GM12878 (cell line): Measurements from ENCODE around the gene CELF6. TPM values are rescaled to one million over a fixed set of nuclear protein-coding genes. Genes with fewer than 3 reads are reported as not detected.

Experiments used
- ATAC-seq: fragments of 200-7000 bp; cut with Tn5 transposase; 3 replicates; pipeline ENCODE4 v1.9.1; 2020; ENCODE audit warnings: mild to moderate bottlenecking, moderate library complexity
- BruUV-seq: library from RNA; stranded (reverse); fragments of 400-500 nt; replicated peaks from 2 replicates; lab custom pipeline; 2021; lab: Mats Ljungman, UMichigan
- CTCF ChIA-PET: fragments of 300-600 bp; sonication (Branson Sonifier 250); formaldehyde crosslinking; extraction: SDS; loops from one replicate; lab custom pipeline; 2021; ENCODE audit warnings: inconsistent platforms; lab: Yijun Ruan, JAX
- POLR2A ChIA-PET: fragments of 350-600 bp; formaldehyde crosslinking; extraction: SDS; loops from one replicate; lab custom pipeline; 2021; ENCODE audit warnings: inconsistent platforms; lab: Charles Lee
- RAD21 ChIA-PET: fragments of 300-600 bp; sonication (Branson Sonifier 250); formaldehyde crosslinking; loops from one replicate; lab custom pipeline; 2023; ENCODE audit warnings: antibody characterized with exemption; ENCODE audit not compliant: unreplicated experiment; lab: Charles Lee
- SMC1A ChIA-PET: fragments of 300-600 bp; sonication (Branson Sonifier 250); formaldehyde crosslinking; loops from one replicate; lab custom pipeline; 2023; ENCODE audit not compliant: unreplicated experiment, uncharacterized antibody; lab: Charles Lee
- DNase-seq: peaks from one replicate; pipeline ENCODE4 v3.0.0-alpha.2; 2011; ENCODE audit warnings: low read depth, low spot score
- FAIRE-seq: peaks from 3 replicates; lab custom pipeline; 2011; peaks lifted over from hg19 to GRCh38; lab: Jason Lieb, UNC
- H2AFZ ChIP-seq: 2 replicates; pipeline ENCODE4 v1.6.0; 2011; ENCODE audit warnings: low read depth, low read length, control low read depth; ENCODE audit not compliant: control insufficient read depth
- H3K27ac ChIP-seq: 2 replicates; pipeline ENCODE4 v1.5.1; 2011; ENCODE audit warnings: control low read depth; ENCODE audit not compliant: control insufficient read depth, insufficient read depth
- H3K27me3 ChIP-seq, 2 experiments: replicated peaks in 1 of 2; 2 replicates each; pipeline versions ENCODE4 v1.6.0 to v1.6.1; 2011; ENCODE audit warnings: low read length in 1 of 2; ENCODE audit not compliant: control insufficient read depth in 2 of 2, insufficient read depth in 2 of 2
- H3K36me3 ChIP-seq, 2 experiments: 2 replicates each; pipeline ENCODE4 v1.5.1; 2011; ENCODE audit warnings: low read length in 1 of 2; ENCODE audit not compliant: control insufficient read depth in 2 of 2, insufficient read depth in 2 of 2
- H3K4me1 ChIP-seq: 2 replicates; pipeline ENCODE4 v1.6.1; 2011; ENCODE audit warnings: mild to moderate bottlenecking, low read length, moderate library complexity, mixed read lengths; ENCODE audit not compliant: control insufficient read depth, insufficient read depth
- H3K4me2 ChIP-seq: 2 replicates; pipeline ENCODE4 v1.6.0; 2011; ENCODE audit warnings: control low read depth; ENCODE audit not compliant: control insufficient read depth, insufficient read depth
- H3K4me3 ChIP-seq: fragments of 200-600 bp; sonication (generic); 2 replicates; pipeline ENCODE4 v1.5.1; 2016
- H3K79me2 ChIP-seq: 2 replicates; pipeline ENCODE4 v1.6.0; 2011; ENCODE audit warnings: low read length; ENCODE audit not compliant: control insufficient read depth, insufficient read depth
- H3K9ac ChIP-seq: 2 replicates; pipeline ENCODE4 v1.8.0; 2011; ENCODE audit warnings: low read length, control low read depth, mixed read lengths; ENCODE audit not compliant: control insufficient read depth, insufficient read depth
- H3K9me3 ChIP-seq: replicated peaks from 3 replicates; pipeline ENCODE4 v1.5.1; 2011; ENCODE audit warnings: mild to moderate bottlenecking, low read length; ENCODE audit not compliant: control insufficient read depth, insufficient read depth
- H4K20me1 ChIP-seq: 2 replicates; pipeline ENCODE4 v1.6.0; 2011; ENCODE audit not compliant: control insufficient read depth, insufficient read depth
- BACH1 ChIP-seq: fragments of 450-650 bp; IDR thresholded peaks from 2 replicates; pipeline ENCODE4 v1.6.1; 2017; ENCODE audit warnings: mild to moderate bottlenecking, borderline replicate concordance
- BMI1 ChIP-seq: fragments of 450-650 bp; IDR thresholded peaks from 2 replicates; pipeline ENCODE4 v1.6.1; 2016; ENCODE audit warnings: mild to moderate bottlenecking, moderate library complexity, borderline replicate concordance
- CEBPZ ChIP-seq: fragments of 150-350 bp; IDR thresholded peaks from 2 replicates; pipeline ENCODE4 v1.6.1; 2016; ENCODE audit warnings: low read depth, low read length
- FOXK2 ChIP-seq: fragments of 450-650 bp; IDR thresholded peaks from 2 replicates; pipeline ENCODE4 v1.6.1; 2017; ENCODE audit warnings: mild to moderate bottlenecking, moderate library complexity
- HDGF ChIP-seq: fragments of 450-650 bp; IDR thresholded peaks from 2 replicates; pipeline ENCODE4 v1.6.1; 2016; ENCODE audit warnings: antibody characterized with exemption
- KDM1A ChIP-seq: fragments of 200-600 bp; sonication (generic); IDR thresholded peaks from 2 replicates; pipeline ENCODE4 v1.6.1; 2016; ENCODE audit warnings: borderline replicate concordance
- LARP7 ChIP-seq: fragments of 450-650 bp; IDR thresholded peaks from 2 replicates; pipeline ENCODE4 v1.6.1; 2017; ENCODE audit warnings: mild to moderate bottlenecking
- MTA2 ChIP-seq: fragments of 450-650 bp; IDR thresholded peaks from 2 replicates; pipeline ENCODE4 v1.6.1; 2016; ENCODE audit warnings: low read depth, mild to moderate bottlenecking, moderate library complexity
- NBN ChIP-seq: fragments of 450-650 bp; IDR thresholded peaks from 2 replicates; pipeline ENCODE4 v1.6.1; 2016
- NFYA ChIP-seq: IDR thresholded peaks from 2 replicates; pipeline ENCODE4 v1.6.1; 2011; ENCODE audit warnings: low read depth, mild to moderate bottlenecking, low read length, improper control_type of control experiment, borderline replicate concordance
- PAX8 ChIP-seq: fragments of 450-650 bp; IDR thresholded peaks from 2 replicates; pipeline ENCODE4 v1.6.1; 2017; ENCODE audit warnings: mild to moderate bottlenecking, moderate library complexity
- STAT3 ChIP-seq: IDR thresholded peaks from 2 replicates; pipeline ENCODE4 v1.6.1; 2011; ENCODE audit warnings: low read depth, low read length, improper control_type of control experiment
- SUZ12 ChIP-seq: fragments of 200-600 bp; sonication (generic); IDR thresholded peaks from one replicate; pipeline ENCODE4 v1.6.1; 2018; ENCODE audit warnings: antibody characterized with exemption, mild to moderate bottlenecking; ENCODE audit not compliant: unreplicated experiment
- WGBS: methylation state at CpG from one replicate; pipeline ENCODE4 v1.1.6; 2016; ENCODE audit warnings: low lambda C conversion rate; ENCODE audit not compliant: insufficient replicate concordance, insufficient coverage; ENCODE audit errors: missing lambda C conversion rate; 5-methylcytosine and 5-hydroxymethylcytosine counted together
- in situ Hi-C: fragments of 300-500 bp; cut with MboI; formaldehyde crosslinking; loops from 9 replicates; pipeline ENCODE4 v1.14.3; 2018; ENCODE audit warnings: mixed read lengths
- intact Hi-C: fragments of 100-400 bp; cut with micrococcal nuclease; formaldehyde crosslinking; loops from one replicate; pipeline ENCODE4 v1.14.2; 2022; ENCODE audit not compliant: unreplicated experiment
- polyA plus RNA-seq, 11 experiments: library from polyadenylated mRNA; depleted of rRNA in 4 of 11; unstranded in 6 of 11; stranded (reverse) in 5 of 11; fragments of >200 nt; fragmentation: Nextera tagmentation in 4 of 11; fragmentation: Illumina TruSeq in 1 of 11; extraction: Ambion mirVana in 4 of 11; extraction: Trizol in 1 of 11; gene quantifications; 1 replicate in 1 of 11; 2 replicates in 10 of 11; pipeline versions ENCODE4 v1.2.1 to v1.2.3, GENCODE V29; 2011 to 2016; ENCODE audit warnings: inconsistent platforms in 2 of 11, missing spikeins in 2 of 11, low read depth in 1 of 11
- total RNA-seq, 4 experiments: library from RNA; depleted of rRNA in 3 of 4; stranded (reverse); fragments of >200 nt in 3 of 4; fragmentation: Illumina TruSeq in 1 of 4; extraction: Trizol in 1 of 4; gene quantifications; 2 replicates each; pipeline versions ENCODE4 v1.2.1 to v1.2.3, GENCODE V29; 2013 to 2021

Gene CELF6
- total and polyA plus RNA-seq, 10 of the 15 experiments (the other 5 are each of a cell fraction or from before 2014, with no cell fraction given), result 0.06 to 0.54 (median 0.23) TPM; not detected in 1

- TF ChIP-seq CEBPZ (no peak), LARP7 (no peak)
These were observed 38.8 kb upstream of the CELF6 start (continued) for GRCh38 chr15:72358650-72359171.

- Histone ChIP-seq H3K9me3 (no peaks in the 10 kb centered on the region), H3K4me1 (0 out of 2 replicates have a peak, but pooled peaks cover 3% of the 10 kb centered on the region), H3K4me3 (no peak overlapping the region), H4K20me1 (no peaks in the 10 kb centered on the region), H3K9ac (no peak overlapping the region), H3K27ac (no peak overlapping the region), H2AFZ (no peak overlapping the region), H3K36me3 (peaks cover 20% of the 10 kb centered on the region in 2 experiments), H3K4me2 (no peak overlapping the region), H3K79me2 (peaks cover 4% of the 10 kb centered on the region), H3K27me3 (no peaks in the 10 kb centered on the region)
- FAIRE-seq, result no peak
- TF ChIP-seq STAT3 (no peak), MTA2 (no peak), FOXK2 (no peak), HDGF (no peak), BMI1 (no peak), BACH1 (no peak), CEBPZ (no peak), NFYA (no peak), KDM1A (no peak), SUZ12 (no peak), PAX8 (no peak), NBN (no peak)
- in situ Hi-C loops, result no loop called here
- ChIA-PET CTCF (interaction anchor here (1.4 kb wide), 1 partner anchor 73 kb away, joined by 3 read pairs; no protein-coding TSS in a partner anchor), SMC1A (no interaction called here), RAD21 (no interaction called here), POLR2A (no interaction called here)
- 75% methylated on average over 3 of the region's 3 CpGs for WGBS
- ATAC-seq, result no peak
- DNase-seq, result no peak
- intact Hi-C loops, result no loop called here
- BruUV-seq, result no TSS peak
These were observed 38.2 kb upstream of the CELF6 start for GRCh38 chr15:72358121-72358520.
